ENCODE data around the gene TNK1.

Gene TNK1

DNA sequence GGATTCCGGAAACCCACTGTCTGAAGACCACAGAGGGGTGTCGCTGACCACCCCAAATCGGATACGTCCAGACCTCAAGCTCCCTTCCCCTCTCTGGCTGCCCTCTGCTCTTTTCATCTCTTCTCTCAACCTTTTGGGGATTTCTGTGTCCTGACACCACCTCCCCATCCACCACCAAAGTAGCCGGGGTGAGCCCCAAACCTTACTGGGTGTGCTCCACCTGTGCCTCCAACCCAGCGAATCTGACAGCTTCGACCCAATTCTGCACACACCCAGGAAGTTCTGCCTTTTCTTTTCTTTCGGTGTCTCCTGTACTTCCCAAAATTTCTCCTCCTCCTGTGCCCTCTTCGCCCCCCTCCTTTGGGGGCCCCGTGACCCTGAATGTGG is 28.4 kb upstream of the TNK1 start:
- H3K27ac ChIP-seq, result peak overlapping the region; percentile 91
- TF ChIP-seq, protein P1, sequence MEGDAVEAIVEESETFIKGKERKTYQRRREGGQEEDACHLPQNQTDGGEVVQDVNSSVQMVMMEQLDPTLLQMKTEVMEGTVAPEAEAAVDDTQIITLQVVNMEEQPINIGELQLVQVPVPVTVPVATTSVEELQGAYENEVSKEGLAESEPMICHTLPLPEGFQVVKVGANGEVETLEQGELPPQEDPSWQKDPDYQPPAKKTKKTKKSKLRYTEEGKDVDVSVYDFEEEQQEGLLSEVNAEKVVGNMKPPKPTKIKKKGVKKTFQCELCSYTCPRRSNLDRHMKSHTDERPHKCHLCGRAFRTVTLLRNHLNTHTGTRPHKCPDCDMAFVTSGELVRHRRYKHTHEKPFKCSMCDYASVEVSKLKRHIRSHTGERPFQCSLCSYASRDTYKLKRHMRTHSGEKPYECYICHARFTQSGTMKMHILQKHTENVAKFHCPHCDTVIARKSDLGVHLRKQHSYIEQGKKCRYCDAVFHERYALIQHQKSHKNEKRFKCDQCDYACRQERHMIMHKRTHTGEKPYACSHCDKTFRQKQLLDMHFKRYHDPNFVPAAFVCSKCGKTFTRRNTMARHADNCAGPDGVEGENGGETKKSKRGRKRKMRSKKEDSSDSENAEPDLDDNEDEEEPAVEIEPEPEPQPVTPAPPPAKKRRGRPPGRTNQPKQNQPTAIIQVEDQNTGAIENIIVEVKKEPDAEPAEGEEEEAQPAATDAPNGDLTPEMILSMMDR (conservative IDR thresholded peaks at IDR 0.05), result no peak

DNA sequence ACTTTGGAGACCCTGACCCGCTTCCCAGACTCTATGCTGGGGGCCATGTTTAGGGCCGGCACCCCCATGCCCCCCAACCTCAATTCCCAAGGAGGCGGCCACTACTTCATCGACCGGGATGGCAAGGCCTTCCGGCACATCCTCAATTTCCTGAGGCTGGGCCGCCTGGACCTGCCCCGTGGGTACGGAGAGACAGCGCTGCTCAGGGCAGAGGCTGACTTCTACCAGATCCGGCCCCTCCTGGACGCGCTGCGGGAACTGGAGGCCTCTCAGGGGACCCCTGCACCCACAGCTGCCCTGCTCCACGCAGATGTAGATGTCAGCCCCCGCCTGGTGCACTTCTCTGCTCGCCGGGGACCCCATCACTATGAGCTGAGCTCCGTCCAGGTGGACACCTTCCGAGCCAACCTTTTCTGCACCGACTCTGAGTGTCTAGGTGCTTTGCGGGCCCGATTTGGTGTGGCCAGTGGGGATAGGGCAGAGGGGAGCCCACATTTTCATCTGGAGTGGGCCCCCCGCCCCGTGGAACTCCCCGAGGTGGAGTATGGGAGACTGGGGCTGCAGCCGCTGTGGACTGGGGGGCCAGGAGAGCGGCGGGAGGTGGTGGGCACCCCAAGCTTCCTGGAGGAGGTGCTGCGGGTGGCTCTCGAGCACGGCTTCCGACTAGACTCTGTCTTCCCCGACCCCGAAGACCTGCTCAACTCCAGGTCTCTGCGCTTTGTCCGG is 27.8 kb upstream of the TNK1 start:
- peak overlapping the region; percentile 91; the same call in 1 of the 2 replicates for H3K27ac ChIP-seq

DNA sequence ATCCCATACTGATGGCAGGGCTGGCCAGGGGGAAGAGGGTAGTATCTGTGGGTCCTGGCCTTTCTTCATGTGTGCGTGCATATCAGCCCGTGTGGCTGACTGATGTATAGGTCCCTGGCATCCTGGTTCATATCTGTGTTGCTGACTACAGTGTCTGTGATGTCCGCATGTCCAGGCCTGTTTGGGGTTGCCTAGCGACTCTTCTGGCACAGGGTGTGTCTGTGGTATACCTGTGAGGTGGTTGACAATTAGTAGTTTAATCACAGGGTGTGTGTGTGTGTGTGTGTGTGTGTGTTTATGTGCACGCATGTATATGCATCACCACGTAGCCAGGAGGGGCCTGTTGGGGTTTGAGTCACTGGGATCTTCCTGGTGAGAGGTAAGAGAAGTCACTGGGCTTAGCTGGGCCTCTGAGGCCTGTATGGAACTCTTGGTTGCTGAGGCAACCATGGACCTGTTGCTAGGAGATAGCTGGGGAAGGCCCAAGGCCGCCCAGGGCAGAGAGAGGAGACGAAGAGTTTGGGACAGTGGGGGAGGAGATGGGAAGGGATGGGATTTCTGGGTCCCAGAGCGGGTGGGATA is 26.5 kb upstream of the TNK1 start:
- TF ChIP-seq, protein P1 (conservative IDR thresholded peaks at IDR 0.05), result no peak
- no peak overlapping the region for H3K27ac ChIP-seq

More for the DNA sequence above, 27.8 kb upstream of the TNK1 start:
- TF ChIP-seq, protein P1 (conservative IDR thresholded peaks at IDR 0.05), result no peak

DNA sequence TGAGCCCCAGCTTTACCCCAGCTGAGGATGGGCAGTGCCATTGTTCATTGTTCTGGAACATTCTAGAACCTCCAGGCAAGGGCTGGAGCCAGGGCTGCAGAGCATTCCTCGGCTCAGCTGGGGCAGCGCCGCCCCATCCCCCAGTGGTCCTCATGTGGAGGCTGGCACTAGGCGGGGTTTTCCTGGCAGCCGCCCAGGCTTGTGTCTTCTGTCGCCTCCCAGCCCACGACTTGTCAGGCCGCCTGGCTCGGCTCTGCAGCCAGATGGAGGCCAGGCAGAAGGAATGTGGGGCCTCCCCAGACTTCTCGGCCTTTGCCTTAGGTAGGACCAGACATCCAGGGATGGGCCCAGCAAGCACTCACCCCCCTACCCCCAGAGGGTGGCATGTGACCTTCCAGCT is 25.8 kb upstream of the TNK1 start, which contains the start of gene TMEM95:
Gene TMEM95, plus strand, starts transcription at position 104 of the 400 bp plus-strand sequence. Its CDS starts 49 bp downstream, at position 153.
- no peak within 1 kb of the TSS for H3K27ac ChIP-seq
- TF ChIP-seq, protein P1 (conservative IDR thresholded peaks at IDR 0.05), result no peak

DNA sequence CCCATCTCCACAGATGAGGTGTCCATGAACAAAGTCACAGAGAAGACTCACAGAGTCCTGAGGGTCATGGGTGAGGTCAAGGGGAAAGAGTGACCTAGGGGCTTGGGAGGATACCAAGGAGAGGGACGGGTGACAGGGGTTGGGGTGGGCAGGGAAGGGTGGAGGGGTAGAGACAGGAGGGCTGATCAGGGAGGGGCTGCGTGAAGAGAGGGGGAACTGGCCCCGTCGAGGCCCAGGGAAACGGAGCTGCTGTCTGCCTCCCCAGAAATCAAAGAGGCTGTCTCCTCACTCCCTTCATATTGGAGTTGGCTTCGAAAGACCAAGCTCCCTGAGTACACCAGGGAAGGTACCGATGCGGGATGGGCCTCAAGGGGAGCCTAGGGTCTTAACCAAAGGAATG is 25.3 kb upstream of the TNK1 start:
- TF ChIP-seq, protein P1 (conservative IDR thresholded peaks at IDR 0.05), result no peak
- H3K27ac ChIP-seq, result no peak overlapping the region

DNA sequence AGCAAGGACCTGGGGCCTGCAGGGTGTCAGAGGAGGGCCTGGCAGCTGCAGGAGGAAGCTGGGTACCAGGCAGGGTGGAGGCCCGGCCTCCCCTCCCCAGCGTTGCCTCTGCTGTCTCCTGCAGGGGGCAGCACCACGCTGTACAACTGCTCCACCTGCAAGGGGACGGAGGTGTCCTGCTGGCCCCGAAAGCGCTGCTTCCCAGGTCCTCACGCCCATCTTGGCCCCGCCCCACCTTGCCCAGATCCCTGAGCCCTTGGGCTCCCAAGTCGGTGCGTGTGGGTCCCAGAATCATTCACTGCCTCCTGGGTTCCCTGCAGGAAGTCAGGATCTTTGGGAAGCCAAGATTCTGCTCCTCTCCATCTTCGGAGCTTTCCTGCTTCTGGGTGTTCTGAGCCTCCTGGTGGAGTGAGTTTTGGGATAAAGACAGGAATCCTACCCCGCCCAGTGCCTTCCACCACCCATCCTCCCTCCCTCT is 24.8 kb upstream of the TNK1 start:
- no peak overlapping the region for H3K27ac ChIP-seq
- TF ChIP-seq, protein P1 (conservative IDR thresholded peaks at IDR 0.05), result peak; percentile 80

DNA sequence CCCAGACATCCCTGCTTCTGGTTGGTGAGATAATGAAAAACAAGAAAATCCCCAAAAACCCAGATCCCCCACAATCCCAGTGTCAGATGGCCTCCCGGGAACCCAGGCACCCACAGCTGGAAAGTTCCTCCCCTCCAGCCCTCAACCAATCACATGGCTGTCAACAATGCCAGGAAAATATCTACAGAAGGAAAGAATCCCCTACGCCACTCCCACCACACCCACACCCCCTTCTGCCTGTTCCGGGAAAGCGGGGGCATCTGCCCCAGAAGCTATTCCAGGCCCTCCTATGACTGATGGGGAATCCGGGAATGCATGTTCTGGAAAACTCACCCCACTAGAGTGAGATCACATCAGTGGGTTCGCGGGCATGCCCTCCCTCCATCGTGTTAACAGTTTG is 24.1 kb upstream of the TNK1 start:
- H3K27ac ChIP-seq, result no peak overlapping the region
- TF ChIP-seq, protein P1 (conservative IDR thresholded peaks at IDR 0.05), result no peak
